HCT116 (cell line): ENCODE measurements around the gene BNC1. TPM values are rescaled to one million over a fixed set of nuclear protein-coding genes. Genes with fewer than 3 reads are reported as not detected.
A peak's percentile ranks its signal among the peaks of the same experiment; 100 is the strongest.

Source experiments
- ATAC-seq: fragments of 200-7000 bp; cut with Tn5 transposase; 2 replicates; pipeline ENCODE4 v1.9.1; 2020; ENCODE audit warnings: mild to moderate bottlenecking, moderate library complexity
- BruUV-seq: library from RNA; stranded (reverse); fragments of 400-500 nt; replicated peaks from 2 replicates; lab custom pipeline; 2021; lab: Mats Ljungman, UMichigan
- CTCF ChIA-PET: fragments of 300-600 bp; sonication (Branson Sonifier 250); formaldehyde crosslinking; loops from one replicate; lab custom pipeline; 2021; ENCODE audit warnings: antibody characterized with exemption; lab: Charles Lee
- POLR2A ChIA-PET: fragments of 300-600, 350-600 bp; sonication (Branson Sonifier 250); formaldehyde crosslinking; loops from one replicate; lab custom pipeline; 2021; ENCODE audit warnings: antibody characterized with exemption; lab: Charles Lee
- RAD21 ChIA-PET, 2 experiments: fragments of 300-600 bp; sonication (Branson Sonifier 250); formaldehyde crosslinking; loops; one replicate each; lab custom pipeline; 2023; ENCODE audit warnings: low total read pairs in 2 of 2; ENCODE audit not compliant: uncharacterized antibody in 2 of 2, unreplicated experiment in 2 of 2, low non-redundant PET in 1 of 2; lab: Charles Lee
- DNase-seq: peaks from one replicate; pipeline ENCODE4 v3.0.0-alpha.2; 2010; ENCODE audit warnings: low read depth, low spot score
- H2AFZ ChIP-seq: fragments of 200-600 bp; shearing (Covaris generic), sonication (generic); 2 replicates; pipeline ENCODE4 v1.6.1; 2017; ENCODE audit warnings: low read depth, mixed run types, mixed read lengths, antibody characterized with exemption, low read length; ENCODE audit not compliant: poor library complexity, severe bottlenecking
- H3K27ac ChIP-seq: 2 replicates; pipeline ENCODE4 v1.5.1; 2012; ENCODE audit warnings: low read depth, low read length
- H3K27me3 ChIP-seq: fragments of 200-600 bp; sonication (generic); 2 replicates; pipeline ENCODE4 v1.6.1; 2016; ENCODE audit warnings: mixed run types, low read length, mixed read lengths; ENCODE audit not compliant: insufficient read depth
- H3K36me3 ChIP-seq, 2 experiments: fragments of 200-500 bp in 1 of 2; fragments of 200-600 bp in 1 of 2; sonication (Bioruptor generic) in 1 of 2; sonication (generic) in 1 of 2; 2 replicates each; pipeline versions ENCODE4 v1.5.1 to v1.6.1; 2014 to 2016; ENCODE audit warnings: low read length in 2 of 2, inconsistent platforms in 1 of 2, mixed read lengths in 1 of 2, mixed run types in 1 of 2; ENCODE audit not compliant: insufficient read depth in 2 of 2, control insufficient read depth in 1 of 2
- H3K4me1 ChIP-seq, 2 experiments: fragments of 200-600 bp in 1 of 2; sonication (generic) in 1 of 2; 2 replicates each; pipeline versions ENCODE4 v1.5.1 to v1.6.1; 2012 to 2017; ENCODE audit warnings: low read length in 2 of 2, inconsistent platforms in 1 of 2, mild to moderate bottlenecking in 1 of 2, mixed read lengths in 1 of 2, mixed run types in 1 of 2, moderate library complexity in 1 of 2; ENCODE audit not compliant: insufficient read depth in 2 of 2, control insufficient read depth in 1 of 2
- H3K4me2 ChIP-seq: fragments of 200-600 bp; sonication (generic); 2 replicates; pipeline ENCODE4 v1.6.1; 2017; ENCODE audit warnings: mixed run types, low read length, mixed read lengths
- H3K4me3 ChIP-seq, 2 experiments: fragments of 200-600 bp in 1 of 2; sonication (generic) in 1 of 2; replicated peaks in 1 of 2; 2 replicates each; pipeline ENCODE4 v1.5.1; 2011 to 2016; ENCODE audit warnings: low read length in 2 of 2, control low read depth in 1 of 2, low read depth in 1 of 2, mild to moderate bottlenecking in 1 of 2, mixed read lengths in 1 of 2, mixed run types in 1 of 2
- H3K79me2 ChIP-seq: fragments of 200-600 bp; sonication (generic); 2 replicates; pipeline ENCODE4 v1.6.1; 2017; ENCODE audit warnings: mild to moderate bottlenecking, mixed run types, low read length, moderate library complexity, mixed read lengths; ENCODE audit not compliant: insufficient read depth
- H3K9ac ChIP-seq: fragments of 200-600 bp; sonication (generic); 2 replicates; pipeline ENCODE4 v1.6.1; 2016; ENCODE audit warnings: low read length, mixed read lengths
- H3K9me2 ChIP-seq: fragments of 200-600 bp; sonication (generic), shearing (Covaris generic); 2 replicates; pipeline ENCODE4 v1.6.1; 2017; ENCODE audit warnings: mixed run types, mild to moderate bottlenecking, moderate library complexity; ENCODE audit not compliant: insufficient read depth
- H3K9me3 ChIP-seq, 2 experiments: fragments of 200-500 bp in 1 of 2; fragments of 200-600 bp in 1 of 2; sonication (Bioruptor generic) in 1 of 2; sonication (generic) in 1 of 2; 2 replicates each; pipeline ENCODE4 v1.6.1; 2014 to 2017; ENCODE audit warnings: low read length in 2 of 2, mixed read lengths in 2 of 2, inconsistent platforms in 1 of 2, low read depth in 1 of 2, mild to moderate bottlenecking in 1 of 2, mixed run types in 1 of 2, moderate library complexity in 1 of 2; ENCODE audit not compliant: control insufficient read depth in 1 of 2, insufficient read depth in 1 of 2
- H4K20me1 ChIP-seq: fragments of 200-600 bp; sonication (generic), shearing (Covaris generic); 2 replicates; pipeline ENCODE4 v1.6.1; 2017; ENCODE audit warnings: mixed run types, mild to moderate bottlenecking, moderate library complexity; ENCODE audit not compliant: insufficient read depth
- ATF3 ChIP-seq: IDR thresholded peaks from 2 replicates; pipeline ENCODE4 v1.6.1; 2012
- CEBPB ChIP-seq: IDR thresholded peaks from 2 replicates; pipeline ENCODE4 v1.6.1; 2012; ENCODE audit warnings: low read depth
- CTCF ChIP-seq, 3 experiments: fragments of 200-600 bp in 1 of 3; sonication (generic) in 1 of 3; IDR thresholded peaks in 2 of 3; conservative IDR thresholded peaks in 1 of 3; 2 replicates each; pipeline ENCODE4 v1.5.1; 2012 to 2017; ENCODE audit warnings: low read depth in 2 of 3, low read length in 2 of 3, antibody characterized with exemption in 1 of 3, borderline replicate concordance in 1 of 3, control low read depth in 1 of 3, mild to moderate bottlenecking in 1 of 3, mixed read lengths in 1 of 3, mixed run types in 1 of 3, moderate library complexity in 1 of 3; ENCODE audit not compliant: insufficient read depth in 1 of 3
- EGR1 ChIP-seq: IDR thresholded peaks from 2 replicates; pipeline ENCODE4 v1.6.1; 2012; ENCODE audit warnings: low read depth
- RAD21 ChIP-seq: IDR thresholded peaks from 2 replicates; pipeline ENCODE4 v1.6.1; 2012; ENCODE audit warnings: low read depth, mild to moderate bottlenecking
- TCF7L2 ChIP-seq: IDR thresholded peaks from 2 replicates; pipeline ENCODE4 v1.7.0; 2011; ENCODE audit warnings: borderline replicate concordance, inconsistent platforms; ENCODE audit not compliant: insufficient read depth, insufficient read length; ENCODE audit errors: extremely low read depth
- intact Hi-C: fragments of 100-400 bp; cut with micrococcal nuclease; formaldehyde crosslinking; loops from 2 replicates; pipeline ENCODE4 v1.10.0; 2022
- total RNA-seq: library from RNA; stranded (reverse); gene quantifications from one replicate; pipeline ENCODE4 v1.2.1, GENCODE V29; 2021; ENCODE audit not compliant: unreplicated experiment

BNC1 gene
- total RNA-seq, 1 experiment from 2014 or later, result not detected

- no peaks in the 10 kb centered on the region for H3K9me3 ChIP-seq
- no TSS peak for BruUV-seq
- H3K79me2 ChIP-seq, result no peaks in the 10 kb centered on the region
- ChIA-PET POLR2A (interaction anchor here (1.0 to 2.5 kb wide), 2 partner anchors 132 to 188 kb away, joined by 3 to 12 read pairs; no protein-coding TSS in a partner anchor), CTCF (interaction anchor here (0.6 to 5.3 kb wide), 25 partner anchors 10 to 499 kb away, joined by 3 to 125 read pairs (median 4); partner anchors contain the start of genes C15orf40 and SH3GL3), RAD21 (interaction anchor here (0.6 to 3.0 kb wide), 11 partner anchors 83 to 317 kb away, joined by 3 to 31 read pairs (median 5); no protein-coding TSS in a partner anchor)
- H3K27me3 ChIP-seq, result no peaks in the 10 kb centered on the region
- DNase-seq (peak; percentile 67), ATAC-seq (peak; percentile 91)
- H3K36me3 ChIP-seq, result no peaks in the 10 kb centered on the region
- no peaks in the 10 kb centered on the region for H3K9me2 ChIP-seq
- no peak overlapping the region for H3K27ac ChIP-seq
- intact Hi-C loops, result loop anchor here (1.0 to 10.0 kb wide), 5 partner anchors 132 to 789 kb away; no protein-coding TSS in a partner anchor
- no peaks in the 10 kb centered on the region for H3K4me1 ChIP-seq
- H3K4me2 ChIP-seq, result peak overlapping the region; percentile 25; the same call in 1 of the 2 replicates
- peak overlapping the region; percentile 71 for H2AFZ ChIP-seq
- no peaks in the 10 kb centered on the region for H4K20me1 ChIP-seq
- H3K9ac ChIP-seq, result no peak overlapping the region
- TF ChIP-seq RAD21 (peak; percentile 94), EGR1 (no peak), TCF7L2 (no peak), CTCF (IDR thresholded peaks at IDR 0.05 in 2 of 3, conservative IDR thresholded peaks at IDR 0.05 in 1 of 3; ENCODE audit: borderline replicate concordance in 1 of 3, insufficient read depth in 1 of 3, low read depth in 2 of 3, low read length in 2 of 3) (peak; percentile 74 to 92 (median 87)), CEBPB (no peak), ATF3 (no peak)
- no peak overlapping the region for H3K4me3 ChIP-seq
These were observed 36.1 kb downstream of the BNC1 start for GRCh38 chr15:83248151-83249029.
